NB4 (cell line): ENCODE data around the gene SLC25A43.
A peak's percentile ranks its signal among the peaks of the same experiment; 100 is the strongest.
"Not testable (repeated sequence)": the region's sequence is repeated elsewhere in the genome, so short reads cannot be mapped to it uniquely, and the experiment has no call there.

Experiments
- DNase-seq: peaks from one replicate; pipeline ENCODE4 v3.0.0; 2010; ENCODE audit warnings: low read depth
- H3K4me3 ChIP-seq: one replicate; pipeline ENCODE4 v1.5.1; 2011; ENCODE audit warnings: mild to moderate bottlenecking, low read depth, low read length, moderate library complexity
- MAX ChIP-seq: IDR thresholded peaks from 2 replicates; pipeline ENCODE4 v1.6.1; 2011; ENCODE audit warnings: low read depth, low read length
- MYC ChIP-seq: IDR thresholded peaks from 2 replicates; pipeline ENCODE4 v1.6.1; 2011; ENCODE audit warnings: low read depth, low read length
- POLR2A ChIP-seq: IDR thresholded peaks from 2 replicates; pipeline ENCODE4 v1.6.1; 2011; ENCODE audit warnings: mild to moderate bottlenecking; ENCODE audit not compliant: insufficient read length; ENCODE audit errors: extremely low read depth
- TF ChIP-seq, protein P1 (sequence below): IDR thresholded peaks from one replicate; pipeline ENCODE4 v1.5.1; 2012; ENCODE audit warnings: low read depth, low read length

Gene SLC25A43

DNA sequence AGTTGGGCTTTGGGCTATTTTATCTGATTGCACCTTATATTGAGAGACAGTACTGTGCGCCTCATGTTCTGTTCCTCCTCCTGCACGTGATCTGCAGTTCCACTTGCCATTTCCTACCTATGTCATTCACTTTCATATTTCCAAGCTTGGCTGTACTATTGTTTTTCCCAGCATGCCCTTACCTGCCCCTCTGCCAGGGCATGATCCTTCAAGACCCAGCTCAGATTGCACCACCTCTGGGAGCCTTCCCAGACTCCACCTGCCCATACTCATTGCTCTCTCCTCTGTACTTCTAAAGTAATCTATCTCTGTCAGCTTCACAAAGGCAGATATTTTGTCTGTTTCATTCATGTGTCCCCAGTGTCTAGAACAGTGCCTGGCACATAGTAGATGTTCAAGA is 80.7 kb downstream of the SLC25A43 start:
- TF ChIP-seq, protein P1, sequence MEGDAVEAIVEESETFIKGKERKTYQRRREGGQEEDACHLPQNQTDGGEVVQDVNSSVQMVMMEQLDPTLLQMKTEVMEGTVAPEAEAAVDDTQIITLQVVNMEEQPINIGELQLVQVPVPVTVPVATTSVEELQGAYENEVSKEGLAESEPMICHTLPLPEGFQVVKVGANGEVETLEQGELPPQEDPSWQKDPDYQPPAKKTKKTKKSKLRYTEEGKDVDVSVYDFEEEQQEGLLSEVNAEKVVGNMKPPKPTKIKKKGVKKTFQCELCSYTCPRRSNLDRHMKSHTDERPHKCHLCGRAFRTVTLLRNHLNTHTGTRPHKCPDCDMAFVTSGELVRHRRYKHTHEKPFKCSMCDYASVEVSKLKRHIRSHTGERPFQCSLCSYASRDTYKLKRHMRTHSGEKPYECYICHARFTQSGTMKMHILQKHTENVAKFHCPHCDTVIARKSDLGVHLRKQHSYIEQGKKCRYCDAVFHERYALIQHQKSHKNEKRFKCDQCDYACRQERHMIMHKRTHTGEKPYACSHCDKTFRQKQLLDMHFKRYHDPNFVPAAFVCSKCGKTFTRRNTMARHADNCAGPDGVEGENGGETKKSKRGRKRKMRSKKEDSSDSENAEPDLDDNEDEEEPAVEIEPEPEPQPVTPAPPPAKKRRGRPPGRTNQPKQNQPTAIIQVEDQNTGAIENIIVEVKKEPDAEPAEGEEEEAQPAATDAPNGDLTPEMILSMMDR = no peak
- TF ChIP-seq MYC = no peak
- TF ChIP-seq MAX = no peak
- no peak for TF ChIP-seq POLR2A
- H3K4me3 ChIP-seq = no peak overlapping the region
- DNase-seq = no peak

DNA sequence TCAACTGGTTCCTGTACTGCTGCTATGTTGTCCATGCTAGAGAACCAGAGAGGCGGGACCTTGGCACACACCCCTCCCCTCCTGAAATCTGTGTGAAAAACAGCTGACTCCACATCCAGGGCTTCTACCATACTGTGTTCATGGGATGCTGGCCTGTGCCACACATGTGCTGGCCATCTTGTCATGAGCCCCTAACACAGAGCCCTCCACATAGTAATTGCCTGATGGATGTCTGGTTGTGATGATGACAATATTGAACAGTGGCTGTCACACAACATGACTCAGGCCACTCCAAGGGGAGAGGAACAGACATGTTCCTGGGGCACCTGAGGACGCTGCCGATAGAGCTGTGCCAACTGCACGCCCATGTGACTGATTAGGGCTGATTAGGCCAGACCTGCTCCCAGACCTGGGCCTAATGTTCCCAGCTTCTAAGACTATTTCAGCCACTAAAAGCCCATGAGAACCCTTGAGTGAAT is 82.2 kb downstream of the SLC25A43 start:
- no peak overlapping the region for H3K4me3 ChIP-seq
- TF ChIP-seq, protein P1 = no peak
- TF ChIP-seq MAX (no peak), MYC (no peak)
- DNase-seq = no peak

- DNase-seq = no peak
- TF ChIP-seq MAX (no peak), POLR2A (no peak), MYC (no peak)
- TF ChIP-seq, protein P1 = no peak
- H3K4me3 ChIP-seq = peak overlapping the region; percentile 40
Measured at GRCh38 chrX:119482041-119482440, 82.9 kb downstream of the SLC25A43 start.

- TF ChIP-seq MAX (peak; percentile 96), POLR2A (peak; percentile 42), MYC (peak; percentile 99)
- TF ChIP-seq, protein P1 = peak; percentile 55
- peak; percentile 84 for DNase-seq
- H3K4me3 ChIP-seq = peak overlapping the region; percentile 40
Measured at GRCh38 chrX:119482481-119483480, 83.6 kb downstream of the SLC25A43 start.

DNA sequence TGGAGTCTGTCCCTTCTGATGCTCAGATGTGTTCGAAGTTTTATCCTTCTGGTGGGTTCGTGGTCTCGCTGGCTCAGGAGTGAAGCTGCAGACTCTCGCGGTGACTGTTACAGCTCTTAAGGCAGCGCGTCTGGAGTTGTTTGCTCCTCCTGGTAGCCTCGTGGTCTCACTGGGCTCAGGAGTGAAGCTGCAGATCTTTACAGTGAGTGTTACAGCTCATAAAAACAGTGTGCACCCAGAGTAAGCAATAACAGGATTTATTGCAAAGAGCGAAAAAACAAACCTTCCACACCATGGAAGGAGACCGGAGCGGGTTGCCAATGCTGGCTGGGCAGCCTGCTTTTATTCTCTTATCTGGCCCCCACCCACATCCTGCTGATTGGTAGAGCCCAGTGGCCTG is 87.6 kb downstream of the SLC25A43 start:
- DNase-seq = no peak
- TF ChIP-seq POLR2A (no peak), MAX (no peak), MYC (no peak)
- TF ChIP-seq, protein P1 = no peak
- H3K4me3 ChIP-seq = no peak overlapping the region

GRCh38 chrX:119487766-119488165 is 88.6 kb downstream of the SLC25A43 start:
- H3K4me3 ChIP-seq, DNase-seq: not testable (repeated sequence)
